Neural cell (in vitro differentiated cells): ENCODE results near the gene FBXO48. TPM values are rescaled to one million over a fixed set of nuclear protein-coding genes. Genes with fewer than 3 reads are reported as not detected.

Source experiments
- H2AFZ ChIP-seq: fragments of 200-600, 300-800 bp; sonication (generic), shearing (Covaris generic); 2 replicates; pipeline ENCODE4 v1.6.0; 2014; ENCODE audit warnings: low read depth, mild to moderate bottlenecking, antibody characterized with exemption, low read length, moderate library complexity
- H3F3A ChIP-seq: fragments of 200-600 bp; shearing (Covaris generic); 2 replicates; pipeline ENCODE4 v1.6.1; 2016; ENCODE audit warnings: mild to moderate bottlenecking, moderate library complexity, mixed read lengths, antibody characterized with exemption, low read length; ENCODE audit not compliant: insufficient read depth, poor library complexity, severe bottlenecking
- H3K27ac ChIP-seq: fragments of 200-600, 300-800 bp; sonication (generic), shearing (Covaris generic); 2 replicates; pipeline ENCODE4 v1.5.1; 2014; ENCODE audit warnings: mild to moderate bottlenecking, low read length, moderate library complexity
- H3K27me3 ChIP-seq: fragments of 300-800, 200-600 bp; sonication (generic), shearing (Covaris generic); 2 replicates; pipeline ENCODE4 v1.6.0; 2014; ENCODE audit warnings: mild to moderate bottlenecking, low read depth, low read length, moderate library complexity; ENCODE audit not compliant: insufficient read depth
- H3K36me3 ChIP-seq: fragments of 300-800, 200-600 bp; sonication (generic), shearing (Covaris generic); 2 replicates; pipeline ENCODE4 v1.5.1; 2014; ENCODE audit warnings: mild to moderate bottlenecking, antibody characterized with exemption, low read length, moderate library complexity; ENCODE audit not compliant: insufficient read depth
- H3K4me2 ChIP-seq: fragments of 300-800, 200-600 bp; sonication (generic), shearing (Covaris generic); 2 replicates; pipeline ENCODE4 v1.6.0; 2014; ENCODE audit warnings: mild to moderate bottlenecking, low read length
- H3K4me3 ChIP-seq: fragments of 300-800, 200-600 bp; sonication (generic), shearing (Covaris generic); 2 replicates; pipeline ENCODE4 v1.5.1; 2014; ENCODE audit warnings: mild to moderate bottlenecking, low read length, moderate library complexity
- H3K79me2 ChIP-seq: fragments of 200-600 bp; shearing (Covaris generic); replicated peaks from 2 replicates; pipeline ENCODE4 v1.6.0; 2014; ENCODE audit warnings: mild to moderate bottlenecking, low read length, moderate library complexity; ENCODE audit not compliant: insufficient read depth
- H3K9ac ChIP-seq: fragments of 300-800, 200-600 bp; sonication (generic), shearing (Covaris generic); 2 replicates; pipeline ENCODE4 v1.6.1; 2016; ENCODE audit warnings: mild to moderate bottlenecking, low read length, mixed read lengths
- H3K9me2 ChIP-seq: fragments of 200-600 bp; shearing (Covaris generic); 2 replicates; pipeline ENCODE4 v1.6.1; 2016; ENCODE audit warnings: mild to moderate bottlenecking, low read length, mixed read lengths; ENCODE audit not compliant: insufficient read depth
- H3K9me3 ChIP-seq: fragments of 200-600, 300-800 bp; sonication (generic), shearing (Covaris generic); 2 replicates; pipeline ENCODE4 v1.6.1; 2016; ENCODE audit warnings: mild to moderate bottlenecking, mixed run types, low read length, moderate library complexity, mixed read lengths
- H4K20me1 ChIP-seq: fragments of 200-600 bp; shearing (Covaris generic); 2 replicates; pipeline ENCODE4 v1.6.1; 2016; ENCODE audit warnings: mild to moderate bottlenecking, mixed run types; ENCODE audit not compliant: insufficient read depth
- CTCF ChIP-seq: fragments of 450-650 bp; IDR thresholded peaks from 2 replicates; pipeline ENCODE4 v1.5.1; 2014; ENCODE audit warnings: antibody characterized with exemption, mild to moderate bottlenecking, moderate library complexity; ENCODE audit not compliant: poor library complexity, severe bottlenecking
- EP300 ChIP-seq: fragments of 450-650 bp; conservative IDR thresholded peaks from 2 replicates; pipeline ENCODE4 v1.6.1; 2014; ENCODE audit warnings: antibody characterized with exemption, mild to moderate bottlenecking, moderate library complexity; ENCODE audit not compliant: poor library complexity, severe bottlenecking
- EZH2 ChIP-seq: fragments of 200-600, 300-800 bp; shearing (Covaris generic), sonication (generic); IDR thresholded peaks from 2 replicates; pipeline ENCODE4 v1.6.1; 2014; ENCODE audit warnings: antibody characterized with exemption, low read length, borderline replicate concordance, mild to moderate bottlenecking; ENCODE audit not compliant: insufficient read depth, poor library complexity, severe bottlenecking
- MXI1 ChIP-seq: fragments of 450-650 bp; conservative IDR thresholded peaks from 2 replicates; pipeline ENCODE4 v1.6.1; 2014; ENCODE audit warnings: antibody characterized with exemption, mild to moderate bottlenecking; ENCODE audit not compliant: poor library complexity, severe bottlenecking
- POLR2AphosphoS5 ChIP-seq: IDR thresholded peaks from 2 replicates; pipeline ENCODE4 v1.6.1; 2012
- RAD21 ChIP-seq: fragments of 450-650 bp; conservative IDR thresholded peaks from 2 replicates; pipeline ENCODE4 v1.6.1; 2014; ENCODE audit warnings: antibody characterized with exemption, mild to moderate bottlenecking, moderate library complexity
- REST ChIP-seq: IDR thresholded peaks from 2 replicates; pipeline ENCODE4 v1.6.1; 2012; ENCODE audit warnings: borderline replicate concordance
- SMC3 ChIP-seq: fragments of 450-650 bp; conservative IDR thresholded peaks from 2 replicates; pipeline ENCODE4 v1.6.1; 2014; ENCODE audit warnings: antibody characterized with exemption, mild to moderate bottlenecking, moderate library complexity; ENCODE audit not compliant: poor library complexity
- TAF1 ChIP-seq: IDR thresholded peaks from 2 replicates; pipeline ENCODE4 v1.6.1; 2012; ENCODE audit warnings: low read depth
- polyA plus RNA-seq: library from polyadenylated mRNA; depleted of rRNA; stranded (reverse); fragments of >200 nt; gene quantifications from 2 replicates; pipeline ENCODE4 v1.2.3, GENCODE V29; 2014

The FBXO48 gene
- polyA plus RNA-seq, 1 donor from 2014 or later, result 0.45 TPM

GRCh38 chr2:68435615-68436014, 31.5 kb downstream of the FBXO48 start:
- Histone ChIP-seq H4K20me1 (no peaks in the 10 kb centered on the region), H3K4me2 (no peak overlapping the region), H3K27me3 (no peaks in the 10 kb centered on the region)

GRCh38 chr2:68434981-68435380, 32.1 kb downstream of the FBXO48 start:
- H3K9ac ChIP-seq, result no peak overlapping the region
- H3K4me3 ChIP-seq, result no peak overlapping the region
- H3K36me3 ChIP-seq, result no peaks in the 10 kb centered on the region
- no peak overlapping the region for H3K27ac ChIP-seq
- no peaks in the 10 kb centered on the region for H3K79me2 ChIP-seq
- H2AFZ ChIP-seq, result no peak overlapping the region
- H3K9me3 ChIP-seq, result no peaks in the 10 kb centered on the region
- no peaks in the 10 kb centered on the region for H3K9me2 ChIP-seq
- H3F3A ChIP-seq, result no peaks in the 10 kb centered on the region
- no peaks in the 10 kb centered on the region for H3K27me3 ChIP-seq
- H4K20me1 ChIP-seq, result no peaks in the 10 kb centered on the region
- no peak overlapping the region for H3K4me2 ChIP-seq
- TF ChIP-seq POLR2AphosphoS5, result no peak
- no peak for TF ChIP-seq RAD21
- TF ChIP-seq SMC3, result no peak
- no peak for TF ChIP-seq MXI1
- no peak for TF ChIP-seq REST
- TF ChIP-seq EP300, result no peak
- TF ChIP-seq EZH2, result no peak

More at GRCh38 chr2:68435615-68436014, 31.5 kb downstream of the FBXO48 start:
- H3K27ac ChIP-seq, result no peak overlapping the region
- no peaks in the 10 kb centered on the region for H3K9me3 ChIP-seq
- no peaks in the 10 kb centered on the region for H3F3A ChIP-seq
- H3K9me2 ChIP-seq, result no peaks in the 10 kb centered on the region
- H3K79me2 ChIP-seq, result no peaks in the 10 kb centered on the region
- TF ChIP-seq RAD21 (no peak), REST (no peak), EZH2 (no peak), POLR2AphosphoS5 (no peak), MXI1 (no peak), CTCF (no peak), TAF1 (no peak)
- H3K9ac ChIP-seq, result no peak overlapping the region
- no peaks in the 10 kb centered on the region for H3K36me3 ChIP-seq
- no peak overlapping the region for H3K4me3 ChIP-seq
- no peak overlapping the region for H2AFZ ChIP-seq
